Stimulated activated CD8-positive, alpha-beta memory T cell treated with anti-CD3 and anti-CD28 coated beads, Interleukin-12 subunit alpha, Interleukin-12 subunit beta, amount 100 ng/mL, for 1 hour (primary cell): ENCODE measurements around the gene SYK.

Source experiments
- DNase-seq: peaks from one replicate; pipeline ENCODE4 v3.0.0-alpha.2; 2020; ENCODE audit warnings: low read depth

The SYK gene

DNA sequence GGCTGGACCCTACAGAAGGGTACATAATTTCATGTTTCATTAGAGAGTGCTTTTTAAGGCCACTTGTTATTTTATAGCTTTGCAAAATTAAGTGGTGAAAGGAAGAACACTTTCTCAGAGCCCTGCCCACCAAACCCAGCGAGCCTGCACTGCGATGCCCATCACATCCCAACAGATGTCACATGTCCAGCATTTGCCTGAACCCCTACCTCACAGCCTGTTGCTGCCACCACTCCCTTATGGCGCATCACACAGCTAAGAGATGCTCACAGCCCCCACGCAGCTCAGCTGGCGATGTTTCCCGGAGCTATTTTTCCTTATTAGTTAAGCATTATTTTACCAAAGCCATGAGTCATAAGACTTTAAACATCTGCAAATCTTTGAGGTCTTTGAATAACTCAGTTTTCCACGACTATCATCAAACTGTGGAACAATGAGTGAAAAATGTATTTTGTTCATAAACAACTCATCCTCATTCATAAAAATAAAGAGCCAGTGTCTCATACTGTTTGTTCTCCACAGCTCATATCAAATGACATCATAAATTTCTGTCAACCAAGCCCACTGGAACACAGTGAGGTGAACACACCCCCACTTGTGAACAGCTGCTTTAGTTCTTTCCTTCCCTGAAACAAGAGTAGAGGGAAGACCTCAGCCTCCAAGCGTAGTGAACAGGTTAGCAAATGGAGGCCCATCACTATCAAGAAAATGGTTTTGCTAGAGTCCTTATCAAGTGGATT is 104.9 kb downstream of the SYK start:
- DNase-seq = no peak

DNA sequence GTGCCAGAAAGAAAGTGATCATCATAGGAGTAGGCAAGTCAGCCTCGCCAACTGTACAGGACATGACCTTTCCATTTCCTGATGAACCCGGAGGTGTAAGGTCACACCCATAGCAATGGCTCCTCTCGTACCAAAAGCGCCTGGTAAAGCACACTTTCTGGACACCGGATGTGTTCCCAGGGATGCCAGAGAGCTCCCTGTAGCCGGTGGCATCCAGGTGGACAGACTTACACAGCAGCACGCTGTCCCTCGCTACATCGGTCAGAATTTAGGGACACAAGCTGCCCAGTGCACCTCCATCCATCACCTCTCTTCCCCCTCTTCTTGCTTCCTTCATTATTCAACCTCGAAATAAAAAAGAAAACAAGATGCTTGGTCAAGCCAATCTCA is 105.4 kb downstream of the SYK start:
- DNase-seq = no peak

DNA sequence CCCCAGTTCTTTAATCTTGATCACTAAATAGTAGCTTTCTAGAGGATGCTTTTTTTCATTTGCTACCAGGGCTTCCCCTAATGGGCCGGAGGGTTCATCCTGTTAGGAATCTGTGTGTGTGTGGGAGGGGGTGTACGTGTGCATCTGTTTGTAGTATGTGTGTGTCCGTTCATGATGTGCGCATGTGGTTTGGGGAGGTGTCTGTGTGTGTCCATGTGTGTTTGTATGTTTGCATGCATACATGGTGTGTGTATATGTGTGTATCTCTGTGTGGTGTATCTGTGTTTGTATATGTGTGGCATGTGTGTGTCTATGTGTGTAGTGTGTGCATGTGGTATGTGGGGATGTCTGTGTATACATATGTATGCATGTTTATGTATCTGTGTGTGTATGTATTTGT is 106.2 kb downstream of the SYK start:
- no peak for DNase-seq

DNA sequence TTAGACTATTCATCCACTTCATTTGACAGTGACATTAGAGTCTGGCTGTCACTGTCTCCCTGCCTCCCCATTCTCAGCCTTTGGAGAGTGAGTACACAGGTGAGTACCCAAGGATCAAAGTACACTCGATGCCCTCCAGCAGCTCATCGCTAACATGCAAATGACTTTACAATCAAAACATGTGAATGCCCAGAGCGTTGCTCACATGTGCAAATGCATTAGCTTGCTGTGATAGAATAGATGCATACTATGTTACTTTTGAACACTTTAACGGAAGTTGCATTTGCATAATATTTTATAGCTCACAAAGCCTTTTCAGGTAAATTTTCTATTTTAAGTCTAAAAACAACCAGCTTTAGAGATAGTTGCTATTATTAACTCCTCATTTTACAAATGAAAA is 107.6 kb downstream of the SYK start:
- DNase-seq = no peak

DNA sequence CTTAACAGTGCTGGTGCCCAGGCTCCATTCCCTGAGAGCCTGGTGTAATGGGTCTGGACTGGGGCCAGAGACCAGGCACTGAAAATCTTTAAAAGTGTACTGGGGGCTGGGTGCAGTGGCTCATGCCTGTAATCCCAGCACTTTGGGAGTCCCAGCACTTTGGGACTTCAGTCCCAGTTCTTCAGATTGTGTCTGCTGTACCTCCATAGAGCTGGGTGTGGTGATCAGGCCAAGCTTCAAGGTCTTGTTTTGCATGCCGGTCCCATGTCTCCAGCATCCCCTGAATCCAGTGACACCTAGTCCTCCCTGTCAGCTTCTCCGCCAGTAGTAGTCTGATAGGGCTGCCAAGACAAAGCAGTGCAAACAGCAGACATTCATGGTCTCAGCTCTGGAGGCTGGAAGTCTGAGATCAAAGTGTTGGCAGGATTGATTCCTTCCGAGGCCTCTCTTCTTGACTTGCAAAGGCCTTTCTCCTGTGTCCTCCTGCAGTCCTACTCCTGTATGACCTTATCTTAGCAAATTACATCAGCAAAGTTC is 108.2 kb downstream of the SYK start:
- DNase-seq = no peak

DNA sequence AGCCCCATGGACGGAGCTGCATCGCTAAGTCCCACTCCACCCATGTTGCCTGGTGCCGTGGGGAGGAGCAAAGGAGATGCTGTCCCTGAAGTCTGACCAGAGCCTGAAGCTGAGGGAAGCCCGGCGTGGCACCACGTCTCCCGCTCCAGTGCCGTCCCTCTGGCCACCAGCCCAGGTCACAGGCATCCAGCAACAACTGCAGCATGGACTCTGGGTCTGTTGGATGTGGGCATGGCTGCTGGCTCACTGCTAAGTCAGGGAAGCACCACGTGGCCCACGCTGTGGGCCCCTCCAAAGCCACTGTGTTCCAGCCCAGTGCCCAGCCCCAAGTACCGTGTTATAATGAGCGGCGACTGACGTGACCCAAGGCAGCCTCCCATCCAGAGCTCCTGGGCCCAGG is 112.6 kb downstream of the SYK start:
- no peak for DNase-seq

DNA sequence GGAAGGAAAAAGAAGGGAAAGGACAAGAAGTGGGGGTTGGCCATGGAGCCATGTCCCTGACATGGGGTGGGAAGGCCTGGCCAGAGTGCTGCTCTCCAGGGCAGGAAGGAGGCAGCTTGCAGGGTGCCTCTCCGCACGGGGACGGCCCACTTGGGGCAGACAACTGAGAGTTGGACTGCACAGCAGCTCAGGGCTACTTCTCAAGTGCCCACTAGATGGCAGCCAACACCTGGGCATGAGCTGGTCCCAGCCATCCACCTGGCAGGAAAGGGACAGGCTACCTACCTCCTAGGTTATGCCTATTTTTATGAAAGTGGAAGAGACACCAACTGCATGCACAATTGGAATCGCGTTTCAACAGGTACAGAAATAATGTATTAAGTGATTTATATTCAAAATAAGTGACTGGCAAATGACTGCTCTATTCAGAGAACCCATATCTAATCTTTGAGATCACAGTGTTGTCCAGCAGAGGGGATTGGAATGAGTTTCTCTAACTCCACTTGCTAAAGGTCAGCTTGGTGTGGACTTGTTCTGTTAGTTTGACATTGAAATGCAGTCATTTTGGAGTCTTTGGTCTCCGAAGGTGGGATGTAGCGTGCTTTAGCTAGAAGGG is 113.4 kb downstream of the SYK start:
- DNase-seq = peak; percentile 57

DNA sequence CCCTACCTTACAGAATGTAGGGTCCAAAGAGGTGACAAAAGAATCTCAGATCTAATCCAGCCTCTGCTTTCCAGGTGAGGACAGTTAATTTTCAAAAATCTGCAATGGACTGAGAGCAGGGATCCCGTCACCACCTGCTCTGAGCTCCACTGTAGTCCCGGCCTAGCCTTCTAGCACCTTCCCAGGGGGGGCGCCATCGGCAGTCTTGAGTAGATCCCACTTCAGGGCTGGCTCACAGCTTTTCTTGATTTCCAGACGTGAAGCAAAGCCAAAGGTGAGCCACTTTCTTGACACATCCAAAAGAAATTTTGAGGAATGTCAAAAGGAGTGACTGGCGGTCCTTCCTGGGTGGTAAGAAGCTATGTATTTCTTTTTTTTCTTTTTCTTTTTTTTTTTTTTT is 114.1 kb downstream of the SYK start:
- no peak for DNase-seq

DNA sequence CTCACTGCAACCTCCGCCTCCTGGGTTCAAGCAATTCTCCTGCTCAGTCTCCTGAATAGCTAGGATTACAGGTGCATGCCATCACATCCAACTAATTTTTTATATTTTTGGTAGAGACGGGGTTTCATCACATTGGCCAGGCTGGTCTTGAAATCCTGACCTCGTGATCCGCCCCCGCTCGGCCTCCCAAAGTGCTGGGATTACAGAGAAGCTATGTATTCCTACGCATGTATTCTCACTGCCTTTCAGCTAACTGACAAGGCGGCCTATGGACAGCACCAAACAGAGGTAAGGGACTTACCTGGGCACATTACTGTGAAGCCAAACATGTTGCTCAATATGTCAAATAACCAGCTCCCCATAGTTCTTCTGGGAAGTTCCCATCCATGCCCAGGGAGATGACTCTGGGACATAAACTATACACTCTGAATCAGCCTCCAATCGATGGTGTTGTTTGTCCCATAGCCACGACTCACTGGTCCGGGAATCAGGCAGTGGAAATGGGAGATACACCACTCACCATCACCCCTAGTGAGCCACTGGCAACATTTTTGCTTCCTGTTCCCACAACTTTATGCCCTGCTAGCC is 114.6 kb downstream of the SYK start:
- DNase-seq = no peak

DNA sequence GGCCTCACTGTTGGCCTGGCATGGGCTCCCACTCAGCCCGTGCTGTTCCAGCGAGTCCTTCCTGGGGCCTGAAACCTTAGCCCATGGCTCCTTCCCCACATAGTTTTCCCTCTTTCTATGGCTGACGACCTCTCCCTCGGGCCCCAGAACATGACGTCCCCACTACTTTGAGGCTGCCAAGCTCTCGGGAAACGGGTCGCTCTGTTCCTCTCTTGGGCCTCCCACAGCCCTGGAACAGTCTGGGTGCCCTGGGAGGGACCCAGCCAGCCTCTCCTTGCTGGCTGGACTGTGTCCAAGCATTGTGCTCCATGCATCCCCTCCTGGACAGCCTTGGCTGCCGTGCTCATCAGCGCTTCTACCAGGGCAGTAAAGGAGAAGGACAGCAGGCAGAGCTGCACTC is 118.3 kb downstream of the SYK start:
- no peak for DNase-seq

DNA sequence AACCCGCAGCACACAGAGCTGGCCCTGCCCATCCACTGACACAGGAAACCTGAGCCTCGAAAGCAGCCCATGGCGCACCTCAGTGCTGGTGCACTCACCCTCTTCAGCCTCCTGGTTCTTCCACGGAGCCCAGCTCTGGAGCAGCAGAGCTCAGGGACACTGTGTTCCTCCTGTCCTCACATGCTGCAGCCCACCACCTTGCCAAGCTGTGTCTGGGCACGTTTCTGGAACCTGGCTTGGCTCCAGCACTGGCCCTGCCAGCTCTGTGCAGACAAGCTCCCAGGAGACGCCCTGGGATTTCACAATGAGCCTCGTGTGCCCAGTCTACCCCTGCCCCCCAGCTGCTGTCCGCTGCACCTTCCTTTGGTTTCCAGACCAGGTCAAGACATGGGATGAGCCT is 119.5 kb downstream of the SYK start:
- no peak for DNase-seq

DNA sequence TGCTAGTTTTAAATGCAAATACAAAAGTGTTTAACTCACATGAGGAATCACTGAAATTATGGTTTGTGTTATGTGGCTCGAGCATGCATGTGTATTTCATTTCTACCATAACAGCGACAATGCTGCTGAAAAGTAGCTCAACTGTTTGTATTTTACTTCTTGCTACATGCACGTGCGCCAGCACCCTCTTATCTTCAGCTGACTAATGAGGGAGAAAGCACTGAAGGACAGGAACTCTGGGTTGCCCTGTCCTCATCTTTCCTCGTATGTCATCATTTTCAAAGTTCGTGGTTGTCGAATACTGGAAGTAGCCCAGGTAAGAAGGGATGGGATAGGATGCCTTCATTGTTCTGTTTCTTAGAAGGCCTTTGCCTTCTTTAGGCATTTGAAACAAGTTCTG is 120.3 kb downstream of the SYK start:
- DNase-seq = no peak

DNA sequence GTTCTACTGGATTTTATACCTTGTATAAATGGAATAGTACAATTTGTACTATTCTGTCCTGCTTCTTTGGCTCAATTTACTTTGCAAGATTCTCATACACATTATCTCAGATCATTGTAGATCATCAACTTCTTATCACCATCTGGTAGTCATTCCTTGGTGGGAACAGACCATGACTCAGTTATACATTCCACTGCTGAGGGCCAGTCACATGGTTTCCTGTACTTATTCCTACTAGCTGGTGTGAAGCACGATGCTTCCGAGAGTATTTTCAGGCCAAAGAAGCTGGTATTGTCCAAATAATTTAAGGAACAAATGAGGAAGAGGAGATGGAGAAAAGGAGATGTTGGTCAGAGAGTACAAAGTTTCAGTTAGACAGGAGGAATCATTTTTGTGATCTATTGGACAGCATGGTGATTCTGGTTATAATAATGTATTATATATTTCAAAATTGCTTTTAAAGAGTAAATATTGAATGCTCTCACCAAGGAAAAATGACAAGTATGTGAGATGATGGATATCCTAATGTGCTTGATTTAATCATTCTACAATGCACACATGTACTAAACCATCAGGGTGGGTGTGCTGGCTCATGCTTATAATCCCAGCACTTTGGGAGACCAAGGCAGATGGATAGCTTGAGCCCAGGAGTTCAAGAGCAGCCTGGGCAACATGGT is 124.1 kb downstream of the SYK start:
- no peak for DNase-seq

DNA sequence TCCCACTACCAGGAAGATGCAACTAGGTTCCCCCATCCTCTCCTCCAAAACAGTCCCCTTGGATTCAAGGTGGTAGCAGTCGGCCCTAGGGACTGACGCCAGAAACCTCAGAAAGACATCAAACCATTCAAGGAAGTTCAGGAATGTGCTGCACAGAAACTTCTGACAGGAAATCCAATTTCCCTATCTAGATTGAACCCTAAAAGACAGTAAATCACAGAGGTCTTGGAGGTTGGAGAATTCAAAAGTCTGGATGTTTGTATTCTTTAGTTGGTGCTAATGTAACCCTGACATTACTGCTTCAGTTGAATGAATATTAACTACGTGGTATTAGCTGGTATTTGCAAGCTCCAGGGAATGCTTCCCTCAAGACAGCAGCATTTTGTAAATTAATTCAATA is 125.3 kb downstream of the SYK start:
- no peak for DNase-seq

DNA sequence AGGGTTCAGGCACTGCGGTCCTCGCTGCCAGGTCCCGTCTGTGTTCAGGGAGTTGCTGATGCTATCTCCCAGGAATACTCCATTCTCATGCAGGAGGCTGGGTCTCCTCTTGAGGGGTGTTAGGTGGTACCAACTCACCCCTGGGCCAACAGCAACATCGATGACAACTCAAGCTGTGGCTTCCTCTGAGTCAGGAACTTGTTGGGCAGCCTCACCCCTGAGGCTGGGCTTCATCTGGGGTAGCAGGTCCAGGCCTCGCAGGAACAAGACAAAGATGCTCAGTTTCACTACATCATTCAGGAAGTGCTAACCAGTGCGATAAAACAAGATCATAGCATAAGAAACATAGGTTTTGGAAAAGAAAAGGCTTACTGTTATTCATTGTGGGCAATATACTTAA is 125.9 kb downstream of the SYK start:
- no peak for DNase-seq

DNA sequence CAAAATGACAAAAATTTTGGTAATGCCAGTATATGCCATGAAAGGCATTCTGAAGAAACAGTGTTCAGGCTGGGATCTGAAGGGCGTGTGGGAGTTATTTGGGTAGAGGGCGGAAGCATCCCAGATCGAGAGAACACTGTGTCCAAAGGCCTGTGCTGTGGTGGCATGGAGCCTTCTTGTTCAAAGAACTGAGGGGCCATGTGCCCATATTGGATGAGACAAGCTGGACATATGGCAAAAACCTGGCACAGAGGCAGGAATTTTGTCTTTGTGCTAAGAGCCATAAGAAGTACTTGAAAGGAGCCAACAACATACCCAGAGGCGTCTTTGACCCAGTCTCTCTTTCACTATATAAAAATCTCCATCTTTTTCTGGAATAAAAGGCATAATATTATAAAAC is 128.0 kb downstream of the SYK start:
- no peak for DNase-seq

DNA sequence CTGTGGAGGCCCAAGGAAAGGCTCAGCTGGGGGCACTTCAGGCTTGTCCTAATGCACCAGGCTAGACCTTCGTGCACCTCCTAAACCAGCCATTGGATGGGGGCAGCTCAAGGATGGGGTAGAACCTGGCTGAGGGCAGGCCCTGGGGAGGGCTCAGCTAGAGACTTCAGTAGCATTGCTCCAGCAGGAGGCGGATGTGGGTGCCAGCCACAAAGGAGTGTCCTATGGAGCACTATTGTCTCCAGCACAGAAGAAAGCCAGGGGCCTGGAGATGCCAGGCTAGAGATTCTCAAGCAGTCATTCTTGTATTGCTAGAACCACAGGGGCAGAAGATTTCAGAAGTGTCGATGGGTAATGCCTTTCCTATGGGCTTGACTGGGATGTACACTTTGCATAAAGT is 131.8 kb downstream of the SYK start:
- DNase-seq = no peak

DNA sequence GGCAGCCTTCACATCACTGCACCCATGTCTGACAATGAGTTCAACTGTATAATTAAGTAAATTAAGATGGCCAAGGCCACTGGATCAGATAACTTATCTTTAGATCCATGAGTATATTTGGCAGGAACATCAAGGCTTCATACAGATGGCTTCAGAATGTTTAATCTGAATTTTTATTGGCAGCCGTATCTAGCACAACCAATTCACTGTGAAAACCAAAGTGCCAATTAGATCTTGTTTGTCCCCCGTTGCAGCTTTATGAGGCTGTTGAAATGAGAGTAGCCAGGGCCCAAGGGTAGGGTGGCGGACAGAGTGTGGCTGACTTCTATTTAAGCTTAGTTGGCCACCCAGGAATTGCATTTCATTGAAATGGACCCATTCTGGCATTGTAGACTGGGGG is 137.7 kb downstream of the SYK start:
- no peak for DNase-seq

DNA sequence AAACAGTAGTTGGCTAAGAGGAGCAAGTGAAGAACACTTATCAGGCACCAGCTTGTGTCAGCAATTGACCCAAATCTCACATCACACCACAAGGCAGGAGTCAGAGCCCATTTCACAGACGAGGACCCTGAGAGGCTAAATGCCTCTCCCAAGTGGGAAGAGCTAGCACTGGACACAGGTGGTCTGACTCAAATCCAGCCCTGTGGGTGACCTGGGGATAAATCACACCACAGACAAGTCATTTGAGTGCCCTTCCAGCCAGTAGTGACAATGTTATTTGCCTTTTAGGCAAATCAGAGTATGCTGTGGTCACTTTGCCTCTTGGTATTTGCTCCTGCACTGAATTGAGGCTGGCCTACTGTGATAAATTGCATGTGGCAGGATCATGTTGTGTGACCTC is 138.7 kb downstream of the SYK start:
- no peak for DNase-seq

DNA sequence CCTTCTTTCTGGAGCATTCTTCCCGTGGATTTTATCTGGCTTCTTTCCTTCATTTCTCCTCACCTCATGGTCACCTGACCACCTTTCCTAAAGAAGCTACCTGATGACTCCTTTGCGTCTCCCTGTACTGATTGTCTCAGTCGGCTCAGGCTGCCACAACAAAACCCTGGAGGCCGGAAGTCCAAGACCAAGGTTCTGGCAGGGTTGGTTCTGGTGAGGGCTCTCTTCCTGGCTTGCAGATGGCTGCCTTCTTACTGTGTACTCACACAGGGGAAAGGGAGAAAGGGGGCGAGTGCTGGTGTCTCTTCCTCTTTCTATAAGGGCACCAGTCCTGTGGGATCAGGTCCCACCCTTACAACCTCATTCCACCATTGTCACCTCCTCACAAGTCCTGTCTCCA is 140.0 kb downstream of the SYK start:
- no peak for DNase-seq

DNA sequence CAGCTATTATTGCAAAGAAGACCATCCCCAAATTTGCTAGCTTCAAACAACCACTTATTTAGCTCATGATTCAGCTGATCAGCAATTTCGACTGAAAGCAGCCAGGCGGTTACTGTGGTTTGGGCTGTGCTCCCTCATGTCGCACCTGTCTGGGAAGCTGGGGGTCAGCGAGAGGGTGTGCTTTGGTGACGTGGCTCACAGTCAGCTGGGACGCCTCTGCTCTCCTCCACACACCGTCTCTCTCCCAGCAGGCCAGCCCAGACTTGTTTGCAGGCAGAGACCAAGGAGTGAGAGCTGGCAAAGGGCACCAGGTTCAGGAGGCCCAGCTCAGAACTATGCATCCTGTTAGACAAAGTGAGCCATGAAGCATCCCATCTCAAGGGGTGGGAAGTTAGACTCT is 140.9 kb downstream of the SYK start:
- DNase-seq = no peak

DNA sequence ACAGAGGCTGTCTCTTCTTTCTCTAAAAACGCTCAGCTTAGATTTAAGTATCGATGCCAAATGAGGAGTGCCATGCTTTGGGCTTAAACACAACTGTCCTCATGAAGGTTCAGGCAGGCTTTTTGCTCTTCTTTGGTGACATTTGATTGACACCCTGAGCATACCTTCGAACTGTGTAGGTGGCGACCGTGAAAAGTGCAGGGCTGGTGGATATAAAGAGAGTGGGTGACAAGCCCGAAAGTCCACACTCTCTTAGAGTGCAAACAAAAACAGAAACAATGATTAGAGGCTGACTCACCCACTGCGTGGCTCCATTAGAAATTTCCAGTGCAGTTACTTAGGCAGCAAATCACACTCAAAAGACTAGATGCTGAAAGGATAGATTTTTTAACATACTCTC is 141.7 kb downstream of the SYK start:
- DNase-seq = no peak

DNA sequence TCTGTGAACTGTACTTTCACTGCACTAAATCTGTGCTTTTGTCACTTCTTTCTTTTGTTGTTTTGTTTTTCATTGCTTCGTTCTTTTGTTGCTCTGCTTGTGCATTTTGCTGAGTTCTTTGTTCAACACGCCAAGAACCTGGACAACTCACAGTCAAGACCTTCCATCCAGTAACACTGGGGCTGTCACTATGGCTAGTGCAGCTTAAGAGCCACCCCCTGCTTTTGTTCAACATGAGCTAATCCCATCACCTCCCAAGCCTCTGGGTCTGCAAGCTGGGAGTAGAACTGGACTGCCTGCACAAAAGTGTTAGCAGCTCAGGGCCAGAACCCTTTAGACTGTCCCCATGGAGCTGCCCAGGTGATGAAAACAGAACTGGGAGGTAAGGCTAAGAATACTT is 143.7 kb downstream of the SYK start:
- no peak for DNase-seq
